AG04449 (cell line): Measurements from ENCODE around the gene WDTC1.
"Not testable (repeated sequence)": the region's sequence is repeated elsewhere in the genome, so short reads cannot be mapped to it uniquely, and the experiment has no call there.

Experiments
- CTCF ChIA-PET: fragments of 350-600 bp; formaldehyde crosslinking; extraction: SDS; loops from one replicate; lab custom pipeline; 2021; ENCODE audit warnings: antibody characterized with exemption; lab: Yijun Ruan, JAX
- POLR2A ChIA-PET: fragments of 400-600, 350-600 bp; formaldehyde crosslinking; extraction: SDS; loops from one replicate; lab custom pipeline; 2020; ENCODE audit warnings: antibody characterized with exemption, inconsistent platforms; lab: Yijun Ruan, JAX
- DNase-seq: peaks from one replicate; pipeline ENCODE4 v3.0.0-alpha.2; 2010; ENCODE audit warnings: low read depth, low spot score
- H3K4me3 ChIP-seq: 2 replicates; pipeline ENCODE4 v1.5.1; 2011; ENCODE audit warnings: low read depth, mild to moderate bottlenecking, control low read depth, low read length
- TF ChIP-seq, protein P1 (sequence below): IDR thresholded peaks from one replicate; pipeline ENCODE4 v1.5.1; 2011; ENCODE audit warnings: mild to moderate bottlenecking, moderate library complexity, low read length, control low read depth, inconsistent platforms; ENCODE audit not compliant: insufficient read depth; ENCODE audit errors: missing control alignments

WDTC1 gene

GRCh38 chr1:27227765-27228164 lies 6.7 kb upstream of the WDTC1 start:
- H3K4me3 ChIP-seq: no peak overlapping the region
- ChIA-PET CTCF (no interaction called here), POLR2A (interaction anchor here (0.6 kb wide), 1 partner anchor 75 kb away, joined by 3 read pairs; no protein-coding TSS in a partner anchor)
- DNase-seq: no peak
- TF ChIP-seq, protein P1, sequence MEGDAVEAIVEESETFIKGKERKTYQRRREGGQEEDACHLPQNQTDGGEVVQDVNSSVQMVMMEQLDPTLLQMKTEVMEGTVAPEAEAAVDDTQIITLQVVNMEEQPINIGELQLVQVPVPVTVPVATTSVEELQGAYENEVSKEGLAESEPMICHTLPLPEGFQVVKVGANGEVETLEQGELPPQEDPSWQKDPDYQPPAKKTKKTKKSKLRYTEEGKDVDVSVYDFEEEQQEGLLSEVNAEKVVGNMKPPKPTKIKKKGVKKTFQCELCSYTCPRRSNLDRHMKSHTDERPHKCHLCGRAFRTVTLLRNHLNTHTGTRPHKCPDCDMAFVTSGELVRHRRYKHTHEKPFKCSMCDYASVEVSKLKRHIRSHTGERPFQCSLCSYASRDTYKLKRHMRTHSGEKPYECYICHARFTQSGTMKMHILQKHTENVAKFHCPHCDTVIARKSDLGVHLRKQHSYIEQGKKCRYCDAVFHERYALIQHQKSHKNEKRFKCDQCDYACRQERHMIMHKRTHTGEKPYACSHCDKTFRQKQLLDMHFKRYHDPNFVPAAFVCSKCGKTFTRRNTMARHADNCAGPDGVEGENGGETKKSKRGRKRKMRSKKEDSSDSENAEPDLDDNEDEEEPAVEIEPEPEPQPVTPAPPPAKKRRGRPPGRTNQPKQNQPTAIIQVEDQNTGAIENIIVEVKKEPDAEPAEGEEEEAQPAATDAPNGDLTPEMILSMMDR: no peak

DNA sequence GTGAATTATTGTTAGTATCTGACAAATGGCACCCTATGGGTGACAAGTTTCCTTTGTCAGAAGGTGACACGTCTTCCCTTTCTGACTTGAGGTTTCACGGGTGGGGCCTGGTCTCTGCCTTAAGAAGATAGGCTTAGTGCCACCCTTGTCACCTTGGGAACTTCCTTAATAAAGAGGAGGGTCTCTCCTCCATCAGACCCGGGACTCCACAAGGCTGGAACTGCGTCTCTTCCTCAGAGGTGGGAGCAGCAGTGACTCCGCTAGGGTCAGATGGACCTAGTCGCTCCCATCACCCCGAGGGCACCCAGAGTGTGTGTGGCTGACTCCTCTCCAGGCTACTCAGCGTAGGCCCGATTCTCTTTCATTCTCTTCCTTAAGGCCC lies 774 bp upstream of the WDTC1 start:
- POLR2A ChIA-PET: interaction anchor here (0.9 to 1.7 kb wide), 3 partner anchors 15 to 122 kb away, joined by 3 to 5 read pairs (median 5); partner anchors contain the start of gene SLC9A1
- DNase-seq: no peak
- CTCF ChIA-PET: no interaction called here
- TF ChIP-seq, protein P1: no peak
- H3K4me3 ChIP-seq: peak overlapping the region; percentile 52

DNA sequence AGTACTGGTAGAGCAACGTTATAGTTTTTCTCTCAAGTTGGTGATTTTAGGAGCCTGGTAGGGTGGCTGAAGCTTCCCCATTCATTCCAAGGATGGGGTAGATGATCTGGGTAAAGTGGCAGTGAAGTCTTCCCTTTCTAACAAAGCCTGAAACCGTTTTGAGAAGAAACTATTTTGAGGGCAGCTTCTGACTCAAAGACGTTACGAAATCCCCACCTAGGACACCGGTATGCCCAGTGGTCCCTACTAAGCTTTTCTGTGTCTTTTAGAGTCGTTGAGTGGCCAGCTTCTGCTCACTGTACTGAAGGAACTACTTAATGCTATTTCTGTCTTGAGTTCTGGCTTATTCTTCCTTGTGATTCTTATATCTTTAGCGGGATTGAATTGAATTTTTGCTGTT lies 1.4 kb downstream of the WDTC1 start:
- CTCF ChIA-PET: no interaction called here
- POLR2A ChIA-PET: no interaction called here
- TF ChIP-seq, protein P1: no peak

GRCh38 chr1:27237112-27237511 lies 2.7 kb downstream of the WDTC1 start:
- DNase-seq: no peak
- ChIA-PET POLR2A (no interaction called here), CTCF (interaction anchor here (0.7 to 1.5 kb wide), 3 partner anchors 9 to 59 kb away, joined by 3 read pairs; no protein-coding TSS in a partner anchor)
- TF ChIP-seq, protein P1: no peak
- H3K4me3 ChIP-seq: no peak overlapping the region

More for the DNA sequence above, 1.4 kb downstream of the WDTC1 start:
- no peak for DNase-seq
- peak overlapping the region; percentile 70 for H3K4me3 ChIP-seq

DNA sequence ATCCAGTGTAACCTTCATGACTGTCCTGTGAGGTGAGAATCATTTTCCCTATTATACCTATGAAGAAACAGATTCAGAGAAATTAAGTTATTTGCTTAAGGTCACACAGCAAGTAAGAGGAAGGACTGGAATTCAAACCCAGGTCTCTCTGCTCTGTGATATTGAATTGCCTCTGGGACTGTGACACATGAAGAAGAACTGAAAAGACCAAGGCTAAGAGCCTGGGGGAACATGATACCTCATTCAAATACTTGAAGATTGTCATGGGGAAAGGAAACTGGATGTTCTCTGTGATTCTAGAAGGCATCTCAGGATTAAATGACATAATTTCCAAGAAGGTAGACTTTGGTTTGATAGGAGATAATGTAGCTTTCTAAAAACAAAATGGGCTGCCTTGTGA lies 3.6 kb downstream of the WDTC1 start:
- no peak overlapping the region for H3K4me3 ChIP-seq
- TF ChIP-seq, protein P1: no peak
- CTCF ChIA-PET: interaction anchor here (0.7 to 1.5 kb wide), 3 partner anchors 8 to 192 kb away, joined by 3 read pairs; no protein-coding TSS in a partner anchor
- POLR2A ChIA-PET: no interaction called here
- no peak for DNase-seq

DNA sequence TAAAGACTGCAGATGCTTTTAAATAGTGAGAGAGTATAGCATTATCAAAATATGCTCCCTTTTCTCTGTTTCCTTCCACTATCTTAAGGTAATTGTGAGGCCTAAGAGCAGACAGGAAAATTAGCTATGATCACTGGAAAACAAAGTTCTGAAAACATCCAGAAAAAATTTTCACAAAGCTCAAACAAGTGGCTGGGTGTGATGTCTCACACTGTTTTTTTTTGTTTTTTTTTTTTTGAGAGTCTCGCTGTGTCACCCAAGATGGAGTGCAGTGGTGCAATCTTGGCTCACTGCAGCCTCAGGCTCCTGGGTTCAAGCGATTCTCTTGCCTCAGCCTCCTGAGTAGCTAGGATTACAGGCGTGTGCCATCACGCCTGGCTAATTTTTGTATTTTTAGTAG lies 7.2 kb downstream of the WDTC1 start:
- no peak for DNase-seq
- no peak overlapping the region for H3K4me3 ChIP-seq
- TF ChIP-seq, protein P1: no peak
- POLR2A ChIA-PET: interaction anchor here (0.6 to 0.7 kb wide), 2 partner anchors 31 to 51 kb away, joined by 3 to 4 read pairs; no protein-coding TSS in a partner anchor
- CTCF ChIA-PET: interaction anchor here (1.1 to 4.3 kb wide), 8 partner anchors 10 to 275 kb away, joined by 3 to 22 read pairs (median 4); no protein-coding TSS in a partner anchor

DNA sequence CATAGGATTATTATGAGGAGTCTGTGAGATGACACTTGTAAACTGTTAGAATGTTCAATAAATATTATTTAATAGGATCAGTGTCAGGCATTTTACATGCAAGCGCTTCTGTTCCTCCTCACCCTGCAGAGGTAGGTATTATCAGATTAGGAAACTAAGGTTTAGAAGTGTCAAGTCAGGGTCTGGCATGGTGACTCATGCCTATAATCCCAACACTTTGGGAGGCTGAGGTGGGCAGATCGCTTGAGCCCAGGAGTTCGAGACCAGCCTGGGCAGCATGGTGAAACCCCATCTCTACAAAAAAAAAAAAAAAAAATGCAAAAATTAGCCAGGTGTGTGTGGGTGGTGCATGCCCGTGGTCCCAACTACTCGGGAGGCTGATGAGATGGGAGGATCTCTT lies 9.2 kb downstream of the WDTC1 start:
- H3K4me3 ChIP-seq, DNase-seq, POLR2A ChIA-PET: not testable (repeated sequence)
- CTCF ChIA-PET: interaction anchor here (1.0 to 4.3 kb wide), 2 partner anchors 12 to 54 kb away, joined by 3 to 22 read pairs; no protein-coding TSS in a partner anchor
